H1 (cell line): ENCODE results near the gene NUP98.
"Not testable (repeated sequence)": the region's sequence is repeated elsewhere in the genome, so short reads cannot be mapped to it uniquely, and the experiment has no call there.

Experiments
- MAX ChIP-seq: IDR thresholded peaks from 2 replicates; pipeline ENCODE4 v1.6.1; 2012; ENCODE audit warnings: inconsistent platforms
- TF ChIP-seq, protein P1 (sequence below), 3 experiments: IDR thresholded peaks; 1 replicate in 2 of 3; 2 replicates in 1 of 3; pipeline versions ENCODE4 v1.5.1 to v1.6.1; 2011; ENCODE audit warnings: low read length in 3 of 3, mild to moderate bottlenecking in 3 of 3, inconsistent platforms in 2 of 3, low read depth in 1 of 3, moderate library complexity in 1 of 3; ENCODE audit not compliant: insufficient read depth in 1 of 3; ENCODE audit errors: control extremely low read depth in 1 of 3

DNA sequence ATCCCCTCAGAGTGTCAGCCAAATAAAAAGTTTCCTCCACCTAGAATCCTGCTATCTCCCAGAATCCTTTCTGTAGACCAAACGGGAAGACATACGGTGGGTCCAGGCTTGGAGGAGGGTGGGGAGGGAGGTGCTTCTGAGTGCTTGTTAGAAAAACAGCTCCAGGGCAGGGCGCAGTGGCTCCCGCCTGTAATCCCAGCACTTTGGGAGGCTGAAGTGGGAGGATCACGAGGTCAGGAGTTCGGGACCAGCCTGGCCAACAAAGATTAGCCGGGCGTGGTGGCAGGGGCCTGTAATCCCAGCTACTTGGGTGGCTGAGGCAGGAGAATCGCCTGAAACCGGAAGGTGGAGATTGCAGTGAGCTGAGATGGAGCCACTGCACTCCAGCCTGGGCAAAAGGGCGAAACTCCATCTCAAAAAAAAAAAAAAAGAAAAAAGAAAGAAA is 154.2 kb downstream of the NUP98 start:
- TF ChIP-seq MAX, result not testable (repeated sequence)
- TF ChIP-seq, protein P1, sequence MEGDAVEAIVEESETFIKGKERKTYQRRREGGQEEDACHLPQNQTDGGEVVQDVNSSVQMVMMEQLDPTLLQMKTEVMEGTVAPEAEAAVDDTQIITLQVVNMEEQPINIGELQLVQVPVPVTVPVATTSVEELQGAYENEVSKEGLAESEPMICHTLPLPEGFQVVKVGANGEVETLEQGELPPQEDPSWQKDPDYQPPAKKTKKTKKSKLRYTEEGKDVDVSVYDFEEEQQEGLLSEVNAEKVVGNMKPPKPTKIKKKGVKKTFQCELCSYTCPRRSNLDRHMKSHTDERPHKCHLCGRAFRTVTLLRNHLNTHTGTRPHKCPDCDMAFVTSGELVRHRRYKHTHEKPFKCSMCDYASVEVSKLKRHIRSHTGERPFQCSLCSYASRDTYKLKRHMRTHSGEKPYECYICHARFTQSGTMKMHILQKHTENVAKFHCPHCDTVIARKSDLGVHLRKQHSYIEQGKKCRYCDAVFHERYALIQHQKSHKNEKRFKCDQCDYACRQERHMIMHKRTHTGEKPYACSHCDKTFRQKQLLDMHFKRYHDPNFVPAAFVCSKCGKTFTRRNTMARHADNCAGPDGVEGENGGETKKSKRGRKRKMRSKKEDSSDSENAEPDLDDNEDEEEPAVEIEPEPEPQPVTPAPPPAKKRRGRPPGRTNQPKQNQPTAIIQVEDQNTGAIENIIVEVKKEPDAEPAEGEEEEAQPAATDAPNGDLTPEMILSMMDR (IDR thresholded peaks at IDR 0.05; ENCODE audit: control extremely low read depth in 1 of 3, insufficient read depth in 1 of 3, low read depth in 1 of 3, low read length in 3 of 3), result not testable (repeated sequence)
